Mesothelial cell of epicardium (in vitro differentiated cells): ENCODE data around the gene WNT5A. TPM values are rescaled to one million over a fixed set of nuclear protein-coding genes. Genes with fewer than 3 reads are reported as not detected.

Experiments used
- DNase-seq, 2 experiments: peaks; one replicate each; pipeline ENCODE4 v3.0.0; 2021; ENCODE audit warnings: low spot score in 2 of 2; ENCODE audit not compliant: unreplicated experiment in 2 of 2
- H3K27ac Mint-ChIP-seq: 2 replicates; pipeline ENCODE4 v1.8.0; 2021; ENCODE audit warnings: mixed read lengths
- H3K27me3 Mint-ChIP-seq: 2 replicates; pipeline ENCODE4 v1.8.0; 2021; ENCODE audit warnings: low read depth, mixed read lengths
- H3K36me3 Mint-ChIP-seq: 2 replicates; pipeline ENCODE4 v1.8.0; 2021; ENCODE audit warnings: mixed read lengths
- H3K4me1 Mint-ChIP-seq: 2 replicates; pipeline ENCODE4 v1.8.0; 2021; ENCODE audit warnings: mixed read lengths
- H3K4me3 Mint-ChIP-seq: 2 replicates; pipeline ENCODE4 v1.8.0; 2021; ENCODE audit warnings: mild to moderate bottlenecking, moderate library complexity, mixed read lengths
- H3K9me3 Mint-ChIP-seq: 2 replicates; pipeline ENCODE4 v1.8.0; 2021; ENCODE audit warnings: mixed read lengths
- total RNA-seq: library from RNA; stranded (reverse); gene quantifications from 3 replicates; pipeline ENCODE4 v1.2.1, GENCODE V29; 2021
- TF ChIP-seq, protein P1 (sequence below): fragments of 200-600 bp; sonication (generic); IDR thresholded peaks from one replicate; pipeline ENCODE4 v1.5.0; 2021; ENCODE audit warnings: antibody characterized with exemption; ENCODE audit not compliant: unreplicated experiment

The WNT5A gene
- total RNA-seq, 1 donor from 2014 or later: 63.8 TPM

DNA sequence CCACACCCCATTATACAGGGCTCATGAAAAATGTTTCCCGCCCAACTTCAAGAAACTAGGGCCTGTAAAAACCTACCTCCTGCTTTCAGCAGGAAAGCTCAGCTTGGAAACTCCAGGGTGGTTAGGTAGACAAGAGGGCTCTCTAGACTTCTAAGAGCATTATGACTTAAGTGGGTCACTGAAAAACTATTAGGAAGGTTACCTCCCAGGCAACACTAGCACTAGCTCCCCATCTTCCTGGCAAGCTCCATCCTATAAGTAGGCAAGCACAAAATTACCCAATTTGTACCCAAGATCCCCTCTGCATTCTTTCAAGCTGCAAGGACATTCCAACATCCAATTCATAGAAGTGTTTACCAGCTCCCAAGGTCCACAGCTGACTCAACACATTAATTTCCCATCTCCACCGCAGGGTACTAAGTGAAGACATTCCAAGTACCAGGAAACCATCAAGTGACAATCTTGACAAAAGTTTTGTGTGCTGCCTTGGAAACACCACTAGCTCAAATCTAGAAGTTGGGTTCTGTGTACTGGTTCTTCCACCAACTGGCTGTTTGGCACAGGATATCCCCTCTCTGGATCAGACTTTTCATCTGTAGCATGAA, 46.9 kb downstream of the WNT5A start:
- no peaks in the 10 kb centered on the region for H3K27me3 Mint-ChIP-seq
- H3K4me3 Mint-ChIP-seq: no peak overlapping the region
- no peaks in the 10 kb centered on the region for H3K4me1 Mint-ChIP-seq
- DNase-seq: no peak
- TF ChIP-seq, protein P1, sequence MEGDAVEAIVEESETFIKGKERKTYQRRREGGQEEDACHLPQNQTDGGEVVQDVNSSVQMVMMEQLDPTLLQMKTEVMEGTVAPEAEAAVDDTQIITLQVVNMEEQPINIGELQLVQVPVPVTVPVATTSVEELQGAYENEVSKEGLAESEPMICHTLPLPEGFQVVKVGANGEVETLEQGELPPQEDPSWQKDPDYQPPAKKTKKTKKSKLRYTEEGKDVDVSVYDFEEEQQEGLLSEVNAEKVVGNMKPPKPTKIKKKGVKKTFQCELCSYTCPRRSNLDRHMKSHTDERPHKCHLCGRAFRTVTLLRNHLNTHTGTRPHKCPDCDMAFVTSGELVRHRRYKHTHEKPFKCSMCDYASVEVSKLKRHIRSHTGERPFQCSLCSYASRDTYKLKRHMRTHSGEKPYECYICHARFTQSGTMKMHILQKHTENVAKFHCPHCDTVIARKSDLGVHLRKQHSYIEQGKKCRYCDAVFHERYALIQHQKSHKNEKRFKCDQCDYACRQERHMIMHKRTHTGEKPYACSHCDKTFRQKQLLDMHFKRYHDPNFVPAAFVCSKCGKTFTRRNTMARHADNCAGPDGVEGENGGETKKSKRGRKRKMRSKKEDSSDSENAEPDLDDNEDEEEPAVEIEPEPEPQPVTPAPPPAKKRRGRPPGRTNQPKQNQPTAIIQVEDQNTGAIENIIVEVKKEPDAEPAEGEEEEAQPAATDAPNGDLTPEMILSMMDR: no peak
- H3K36me3 Mint-ChIP-seq: no peaks in the 10 kb centered on the region
- H3K27ac Mint-ChIP-seq: no peak overlapping the region
- H3K9me3 Mint-ChIP-seq: no peaks in the 10 kb centered on the region

- no peaks in the 10 kb centered on the region for H3K9me3 Mint-ChIP-seq
- no peak overlapping the region for H3K4me3 Mint-ChIP-seq
- DNase-seq: no peak
- H3K27me3 Mint-ChIP-seq: no peaks in the 10 kb centered on the region
- no peak overlapping the region for H3K27ac Mint-ChIP-seq
- TF ChIP-seq, protein P1: no peak
- no peaks in the 10 kb centered on the region for H3K36me3 Mint-ChIP-seq
- H3K4me1 Mint-ChIP-seq: no peaks in the 10 kb centered on the region
Observed at GRCh38 chr3:55439657-55440056, 47.4 kb downstream of the WNT5A start.

DNA sequence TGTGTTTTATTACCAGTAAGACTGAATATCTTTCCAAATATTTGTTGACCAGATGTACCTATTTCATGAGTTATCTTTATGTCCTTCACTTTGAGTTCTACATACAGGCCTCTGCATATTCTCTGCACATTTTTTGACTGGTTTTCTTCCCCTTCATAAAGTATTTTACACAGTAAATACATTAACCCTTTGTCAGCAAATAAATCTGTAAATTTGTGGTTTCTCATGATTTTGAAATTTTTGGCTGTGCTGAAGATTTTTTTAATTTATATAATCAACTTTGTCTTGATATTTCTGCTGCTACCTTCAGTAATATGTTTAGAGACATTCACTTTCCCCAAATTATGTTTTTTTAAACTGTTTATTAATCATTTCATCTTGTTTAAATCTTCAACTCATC, 50.5 kb downstream of the WNT5A start:
- H3K4me1 Mint-ChIP-seq: no peaks in the 10 kb centered on the region
- no peaks in the 10 kb centered on the region for H3K36me3 Mint-ChIP-seq
- TF ChIP-seq, protein P1: no peak
- H3K9me3 Mint-ChIP-seq: no peaks in the 10 kb centered on the region
- H3K27me3 Mint-ChIP-seq: no peaks in the 10 kb centered on the region
- no peak overlapping the region for H3K4me3 Mint-ChIP-seq
- no peak overlapping the region for H3K27ac Mint-ChIP-seq
- DNase-seq: no peak

GRCh38 chr3:55435491-55435890, 51.6 kb downstream of the WNT5A start:
- TF ChIP-seq, protein P1: no peak
- no peak for DNase-seq
- Mint-ChIP-seq H3K4me1 (no peaks in the 10 kb centered on the region), H3K36me3 (no peaks in the 10 kb centered on the region), H3K27me3 (no peaks in the 10 kb centered on the region), H3K4me3 (no peak overlapping the region), H3K9me3 (no peaks in the 10 kb centered on the region), H3K27ac (no peak overlapping the region)

DNA sequence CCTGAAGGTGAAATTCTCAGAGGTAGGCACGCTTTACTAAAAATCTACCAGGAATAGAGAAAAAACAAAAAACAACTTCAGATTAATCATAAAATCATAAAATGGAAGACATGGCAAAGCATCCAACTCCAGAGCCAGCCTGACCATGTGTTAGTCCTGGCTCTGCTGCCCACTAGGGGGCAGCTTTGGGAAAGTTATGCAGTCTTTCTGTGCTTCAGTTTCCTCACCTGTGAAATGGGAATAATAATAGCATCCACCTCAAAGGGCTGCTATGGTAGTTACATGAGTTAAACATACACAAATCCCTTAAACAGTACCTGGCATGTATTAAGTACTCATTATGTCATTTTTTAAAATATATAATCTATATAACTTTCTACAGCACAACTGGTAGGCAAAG, 52.3 kb downstream of the WNT5A start:
- no peak overlapping the region for H3K27ac Mint-ChIP-seq
- no peaks in the 10 kb centered on the region for H3K27me3 Mint-ChIP-seq
- TF ChIP-seq, protein P1: no peak
- H3K9me3 Mint-ChIP-seq: no peaks in the 10 kb centered on the region
- no peak for DNase-seq
- H3K4me1 Mint-ChIP-seq: no peaks in the 10 kb centered on the region
- H3K36me3 Mint-ChIP-seq: no peaks in the 10 kb centered on the region
- no peak overlapping the region for H3K4me3 Mint-ChIP-seq

- Mint-ChIP-seq H3K9me3 (no peaks in the 10 kb centered on the region), H3K27ac (no peak overlapping the region), H3K36me3 (no peaks in the 10 kb centered on the region), H3K27me3 (no peaks in the 10 kb centered on the region), H3K4me3 (no peak overlapping the region), H3K4me1 (peaks cover 14% of the 10 kb centered on the region)
- TF ChIP-seq, protein P1: no peak
- DNase-seq: no peak
Observed at GRCh38 chr3:55431041-55431440, 56.1 kb downstream of the WNT5A start.
